ENCODE data around the gene MCRIP2.

MCRIP2 gene

GRCh38 chr16:670485-671352 is 29.1 kb downstream of the MCRIP2 start:
- H3K9me3 ChIP-seq (ENCODE audit: low read length), result no peaks in the 10 kb centered on the region
- H3K36me3 ChIP-seq (ENCODE audit: insufficient read depth, low read length), result peaks cover 52% of the 10 kb centered on the region
- no peaks in the 10 kb centered on the region for H3K27me3 ChIP-seq (ENCODE audit: insufficient read depth, low read length)
- no peak overlapping the region for H2AFZ ChIP-seq (ENCODE audit: low read depth, low read length)
- no peak overlapping the region for H3K4me3 ChIP-seq (ENCODE audit: low read length)
- peaks cover 11% of the 10 kb centered on the region for H3K4me1 ChIP-seq (ENCODE audit: insufficient read depth, low read length)

GRCh38 chr16:671353-672131 is 29.9 kb downstream of the MCRIP2 start:
- H3K4me3 ChIP-seq (ENCODE audit: low read length), result no peak overlapping the region
- no peaks in the 10 kb centered on the region for H3K27me3 ChIP-seq (ENCODE audit: insufficient read depth, low read length)
- peaks cover 52% of the 10 kb centered on the region for H3K36me3 ChIP-seq (ENCODE audit: insufficient read depth, low read length)
- no peak overlapping the region for H2AFZ ChIP-seq (ENCODE audit: low read depth, low read length)
- peaks cover 11% of the 10 kb centered on the region for H3K4me1 ChIP-seq (ENCODE audit: insufficient read depth, low read length)
- no peaks in the 10 kb centered on the region for H3K9me3 ChIP-seq (ENCODE audit: low read length)

GRCh38 chr16:672371-672770 is 30.7 kb downstream of the MCRIP2 start:
- H3K9me3 ChIP-seq (ENCODE audit: low read length), result no peaks in the 10 kb centered on the region
- no peaks in the 10 kb centered on the region for H3K27me3 ChIP-seq (ENCODE audit: insufficient read depth, low read length)
- H3K36me3 ChIP-seq (ENCODE audit: insufficient read depth, low read length), result peaks cover 52% of the 10 kb centered on the region
- no peak overlapping the region for H2AFZ ChIP-seq (ENCODE audit: low read depth, low read length)
- H3K4me3 ChIP-seq (ENCODE audit: low read length), result no peak overlapping the region
- peaks cover 10% of the 10 kb centered on the region for H3K4me1 ChIP-seq (ENCODE audit: insufficient read depth, low read length)

GRCh38 chr16:672851-673250 is 31.2 kb downstream of the MCRIP2 start:
- Histone ChIP-seq H3K4me1 (ENCODE audit: insufficient read depth, low read length) (peaks cover 8% of the 10 kb centered on the region), H3K27me3 (ENCODE audit: insufficient read depth, low read length) (no peaks in the 10 kb centered on the region), H3K9me3 (ENCODE audit: low read length) (no peaks in the 10 kb centered on the region), H3K4me3 (ENCODE audit: low read length) (no peak overlapping the region), H2AFZ (ENCODE audit: low read depth, low read length) (no peak overlapping the region), H3K36me3 (ENCODE audit: insufficient read depth, low read length) (peaks cover 52% of the 10 kb centered on the region)

- Histone ChIP-seq H3K4me1 (ENCODE audit: insufficient read depth, low read length) (peaks cover 8% of the 10 kb centered on the region), H2AFZ (ENCODE audit: low read depth, low read length) (no peak overlapping the region), H3K27me3 (ENCODE audit: insufficient read depth, low read length) (no peaks in the 10 kb centered on the region), H3K4me3 (ENCODE audit: low read length) (no peak overlapping the region), H3K36me3 (ENCODE audit: insufficient read depth, low read length) (peaks cover 52% of the 10 kb centered on the region), H3K9me3 (ENCODE audit: low read length) (no peaks in the 10 kb centered on the region)
Measured at GRCh38 chr16:673399-673991, 31.9 kb downstream of the MCRIP2 start.

- Histone ChIP-seq H3K36me3 (ENCODE audit: insufficient read depth, low read length) (peaks cover 50% of the 10 kb centered on the region), H3K27me3 (ENCODE audit: insufficient read depth, low read length) (no peaks in the 10 kb centered on the region)
Measured at GRCh38 chr16:674214-674881, 32.7 kb downstream of the MCRIP2 start.

GRCh38 chr16:674968-675883 is 33.6 kb downstream of the MCRIP2 start, which contains the start of gene RHBDL1:
Gene RHBDL1, plus strand, starts transcription at chr16:675671. Its CDS starts 120 bp downstream, at chr16:675791.
- H3K4me1 ChIP-seq (ENCODE audit: insufficient read depth, low read length), result no peaks in the 10 kb centered on the region
- no peaks in the 10 kb centered on the region for H3K9me3 ChIP-seq (ENCODE audit: low read length)
- no peak within 1 kb of the TSS for H3K4me3 ChIP-seq (ENCODE audit: low read length)
- H3K36me3 ChIP-seq (ENCODE audit: insufficient read depth, low read length), result peaks cover 42% of the 10 kb centered on the region
- no peaks in the 10 kb centered on the region for H3K27me3 ChIP-seq (ENCODE audit: insufficient read depth, low read length)
- H2AFZ ChIP-seq (ENCODE audit: low read depth, low read length), result no peak within 1 kb of the TSS

More at GRCh38 chr16:674214-674881, 32.7 kb downstream of the MCRIP2 start:
- H3K4me1 ChIP-seq (ENCODE audit: insufficient read depth, low read length), result no peaks in the 10 kb centered on the region
- H3K9me3 ChIP-seq (ENCODE audit: low read length), result no peaks in the 10 kb centered on the region
- no peak overlapping the region for H3K4me3 ChIP-seq (ENCODE audit: low read length)
- no peak overlapping the region for H2AFZ ChIP-seq (ENCODE audit: low read depth, low read length)

GRCh38 chr16:675884-676564 is 34.4 kb downstream of the MCRIP2 start:
- Histone ChIP-seq H3K27me3 (ENCODE audit: insufficient read depth, low read length) (no peaks in the 10 kb centered on the region), H2AFZ (ENCODE audit: low read depth, low read length) (no peak overlapping the region), H3K36me3 (ENCODE audit: insufficient read depth, low read length) (peaks cover 34% of the 10 kb centered on the region), H3K4me1 (ENCODE audit: insufficient read depth, low read length) (peaks cover 3% of the 10 kb centered on the region), H3K9me3 (ENCODE audit: low read length) (no peaks in the 10 kb centered on the region), H3K4me3 (ENCODE audit: low read length) (no peak overlapping the region)

GRCh38 chr16:676565-676902 is 34.9 kb downstream of the MCRIP2 start:
- H3K4me1 ChIP-seq (ENCODE audit: insufficient read depth, low read length), result peaks cover 8% of the 10 kb centered on the region
- H3K27me3 ChIP-seq (ENCODE audit: insufficient read depth, low read length), result no peaks in the 10 kb centered on the region
- H2AFZ ChIP-seq (ENCODE audit: low read depth, low read length), result no peak overlapping the region
- peaks cover 32% of the 10 kb centered on the region for H3K36me3 ChIP-seq (ENCODE audit: insufficient read depth, low read length)
- no peak overlapping the region for H3K4me3 ChIP-seq (ENCODE audit: low read length)
- H3K9me3 ChIP-seq (ENCODE audit: low read length), result no peaks in the 10 kb centered on the region

GRCh38 chr16:676913-677312 is 35.3 kb downstream of the MCRIP2 start:
- Histone ChIP-seq H3K9me3 (ENCODE audit: low read length) (no peaks in the 10 kb centered on the region), H2AFZ (ENCODE audit: low read depth, low read length) (no peak overlapping the region), H3K36me3 (ENCODE audit: insufficient read depth, low read length) (peaks cover 33% of the 10 kb centered on the region), H3K4me3 (ENCODE audit: low read length) (no peak overlapping the region), H3K4me1 (ENCODE audit: insufficient read depth, low read length) (peaks cover 12% of the 10 kb centered on the region), H3K27me3 (ENCODE audit: insufficient read depth, low read length) (no peaks in the 10 kb centered on the region)

- Histone ChIP-seq H3K4me3 (ENCODE audit: low read length) (no peak overlapping the region), H2AFZ (ENCODE audit: low read depth, low read length) (no peak overlapping the region), H3K27me3 (ENCODE audit: insufficient read depth, low read length) (no peaks in the 10 kb centered on the region), H3K9me3 (ENCODE audit: low read length) (no peaks in the 10 kb centered on the region), H3K36me3 (ENCODE audit: insufficient read depth, low read length) (peaks cover 33% of the 10 kb centered on the region), H3K4me1 (ENCODE audit: insufficient read depth, low read length) (peaks cover 14% of the 10 kb centered on the region)
Measured at GRCh38 chr16:677316-678190, 35.9 kb downstream of the MCRIP2 start.
